ENCODE results near the gene SHISA7. TPM values are rescaled to one million over a fixed set of nuclear protein-coding genes. Genes with fewer than 3 reads are reported as not detected.

SHISA7 gene
- polyA plus RNA-seq, 2 of the 4 experiments (the other 2 are of a cell fraction) = 0.01 TPM; not detected in 1

DNA sequence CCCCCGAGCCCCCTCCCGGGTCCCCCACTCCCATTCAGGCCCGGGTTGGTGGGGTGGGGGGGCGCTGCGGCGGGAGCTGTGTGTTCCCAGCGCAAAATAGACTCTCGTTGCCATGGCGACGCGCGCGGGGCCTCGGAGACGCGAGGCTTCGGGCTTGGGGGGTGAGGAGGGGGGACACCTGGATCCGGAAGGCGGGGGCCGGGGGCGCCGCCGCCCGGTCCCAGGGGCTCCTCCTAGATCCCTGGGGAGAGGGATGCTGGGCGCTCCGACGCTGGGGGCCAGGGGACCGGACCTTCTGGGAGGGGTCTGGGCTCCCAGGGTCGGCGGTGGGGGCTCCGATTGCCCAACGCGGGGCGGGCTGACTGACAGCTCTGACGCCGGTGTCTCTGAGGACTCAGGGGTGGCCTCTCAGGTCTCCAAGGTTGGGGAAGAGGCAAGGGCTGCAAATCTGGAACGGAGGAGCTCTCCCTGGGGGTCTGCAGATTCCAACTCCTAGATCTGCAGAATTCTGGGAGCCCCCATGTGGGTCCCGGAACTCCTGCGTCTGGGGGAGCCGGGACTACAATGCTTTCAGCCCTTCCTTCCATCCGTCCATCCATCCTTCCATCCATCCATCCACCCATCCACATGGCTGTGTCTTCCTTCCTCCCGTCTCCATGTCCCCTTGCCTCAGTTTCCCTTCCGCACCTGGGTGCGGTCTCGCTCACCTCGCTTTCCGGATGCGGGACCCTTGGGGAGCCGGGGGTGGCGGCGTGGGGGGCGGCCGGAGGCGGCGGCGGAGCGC lies 9.1 kb upstream of the SHISA7 start:
- H3K4me3 ChIP-seq = peak overlapping the region; percentile 44

GRCh38 chr19:55451163-55451964 lies 8.3 kb upstream of the SHISA7 start:
- Histone ChIP-seq H3K4me2 (peak overlapping the region; percentile 98), H3K27ac (peak overlapping the region in 1 of 2 experiments; percentile 68; a peak in 3 of 6 replicates), H3K4me1 (peaks cover 32% of the 10 kb centered on the region), H3K9me3 (no peaks in the 10 kb centered on the region), H3K4me3 (peak overlapping the region; percentile 44)
- ChIA-PET POLR2A (no interaction called here), CTCF (interaction anchor here (0.6 to 4.3 kb wide), 6 partner anchors 14 to 346 kb away, joined by 3 to 26 read pairs (median 3); no protein-coding TSS in a partner anchor)
- DNase-seq (ENCODE audit: low read depth in 1 of 2, low spot score in 1 of 2) = no peak
- WGBS (ENCODE audit: missing lambda C conversion rate) = 2% methylated on average over 27 of the region's 80 CpGs
- TF ChIP-seq RFX5 (IDR thresholded peaks at IDR 0.05) (no peak), MAFK (IDR thresholded peaks at IDR 0.05; ENCODE audit: partially characterized antibody) (no peak), HOXB13 (CRISPR knock-in tag; IDR thresholded peaks at IDR 0.05; ENCODE audit: low read depth) (no peak), USF2 (IDR thresholded peaks at IDR 0.05) (no peak), EHMT2 (IDR thresholded peaks at IDR 0.05; ENCODE audit: low read depth) (no peak)
- peak in 1 of 2 experiments; percentile 7; a peak in 1 of 6 replicates for ATAC-seq
- FAIRE-seq = no peak

More for the DNA sequence above, 9.1 kb upstream of the SHISA7 start:
- DNase-seq (ENCODE audit: low read depth in 1 of 2, low spot score in 1 of 2) (no peak), FAIRE-seq (no peak), ATAC-seq (no peak)
- CTCF ChIA-PET = interaction anchor here (0.6 to 4.3 kb wide), 6 partner anchors 11 to 311 kb away, joined by 3 to 26 read pairs (median 7); no protein-coding TSS in a partner anchor
- H3K9me3 ChIP-seq = no peaks in the 10 kb centered on the region
- H3K4me2 ChIP-seq = peak overlapping the region; percentile 98
- TF ChIP-seq MYC (IDR thresholded peaks at IDR 0.05; ENCODE audit: borderline replicate concordance, low read length) = no peak
- no peak for TF ChIP-seq FOSL2 (IDR thresholded peaks at IDR 0.05)
- no peak for TF ChIP-seq FOSL2 (CRISPR knock-in tag; IDR thresholded peaks at IDR 0.05)
- no peak for TF ChIP-seq HOXB5 (CRISPR knock-in tag; IDR thresholded peaks at IDR 0.05)
- no peak for TF ChIP-seq ESRRA (IDR thresholded peaks at IDR 0.05; ENCODE audit: borderline replicate concordance, low read length)
- TF ChIP-seq FOXS1 (CRISPR knock-in tag; IDR thresholded peaks at IDR 0.05) = no peak
- TF ChIP-seq RARB (CRISPR knock-in tag; IDR thresholded peaks at IDR 0.05) = no peak
- TF ChIP-seq E2F6 (IDR thresholded peaks at IDR 0.05; ENCODE audit: borderline replicate concordance, low read depth) = no peak
- no peak for TF ChIP-seq EHF (CRISPR knock-in tag; IDR thresholded peaks at IDR 0.05)
- 70% methylated on average over 23 of the region's 57 CpGs for whole genome bisulfite sequencing (ENCODE audit: missing lambda C conversion rate)
- peaks cover 32% of the 10 kb centered on the region for H3K4me1 ChIP-seq
- peak overlapping the region in 1 of 2 experiments; percentile 68; a peak in 3 of 6 replicates for H3K27ac ChIP-seq
- POLR2A ChIA-PET = interaction anchor here (1.3 to 1.9 kb wide), 2 partner anchors 44 to 45 kb away, joined by 4 to 5 read pairs; partner anchors contain the start of gene UBE2S

DNA sequence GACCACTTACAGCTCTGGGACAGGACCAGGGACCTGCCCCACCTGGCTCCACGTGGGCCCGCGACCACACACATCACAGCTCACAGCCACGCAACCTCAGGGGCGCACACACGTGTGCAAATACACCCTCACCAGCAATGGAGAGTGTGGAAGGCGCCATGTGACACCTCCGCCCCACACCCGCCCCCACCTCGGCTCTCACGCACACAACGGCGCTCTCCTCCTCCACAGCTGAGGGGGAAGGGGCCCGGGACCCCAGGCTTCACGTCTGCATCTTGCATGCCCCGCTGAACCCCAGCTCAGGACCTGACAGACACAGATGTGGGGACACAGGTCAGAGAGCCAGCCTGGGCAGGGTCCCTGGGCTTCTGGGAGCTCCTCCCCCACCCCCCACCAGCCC lies 6.4 kb upstream of the SHISA7 start:
- ChIA-PET POLR2A (no interaction called here), CTCF (interaction anchor here (0.8 to 1.5 kb wide), 5 partner anchors 18 to 158 kb away, joined by 3 to 8 read pairs (median 5); no protein-coding TSS in a partner anchor)
- no peak for DNase-seq (ENCODE audit: low read depth in 1 of 2, low spot score in 1 of 2)
- H3K4me1 ChIP-seq = peaks cover 32% of the 10 kb centered on the region
- WGBS (ENCODE audit: missing lambda C conversion rate) = 75% methylated on average over 10 of the region's 16 CpGs
- no peak overlapping the region for H3K27ac ChIP-seq
- no peaks in the 10 kb centered on the region for H3K9me3 ChIP-seq
- FAIRE-seq = no peak
- H3K4me3 ChIP-seq = no peak overlapping the region
- no peak for ATAC-seq
- H3K4me2 ChIP-seq = no peak overlapping the region
- TF ChIP-seq HES2 (IDR thresholded peaks at IDR 0.05) (no peak), POLR2AphosphoS2 (conservative IDR thresholded peaks at IDR 0.05; ENCODE audit: low read length) (no peak), JUNB (IDR thresholded peaks at IDR 0.05) (no peak), BHLHE40 (IDR thresholded peaks at IDR 0.05; ENCODE audit: low read depth, low read length) (no peak), FOSL2 (IDR thresholded peaks at IDR 0.05) (no peak), FOSL2 (CRISPR knock-in tag; IDR thresholded peaks at IDR 0.05) (no peak), EP300 (IDR thresholded peaks at IDR 0.05) (no peak), RARB (CRISPR knock-in tag; IDR thresholded peaks at IDR 0.05) (no peak), RFX5 (IDR thresholded peaks at IDR 0.05) (no peak), MAZ (IDR thresholded peaks at IDR 0.05; ENCODE audit: borderline replicate concordance, low read depth, low read length) (no peak)
- TF ChIP-seq, protein P1, sequence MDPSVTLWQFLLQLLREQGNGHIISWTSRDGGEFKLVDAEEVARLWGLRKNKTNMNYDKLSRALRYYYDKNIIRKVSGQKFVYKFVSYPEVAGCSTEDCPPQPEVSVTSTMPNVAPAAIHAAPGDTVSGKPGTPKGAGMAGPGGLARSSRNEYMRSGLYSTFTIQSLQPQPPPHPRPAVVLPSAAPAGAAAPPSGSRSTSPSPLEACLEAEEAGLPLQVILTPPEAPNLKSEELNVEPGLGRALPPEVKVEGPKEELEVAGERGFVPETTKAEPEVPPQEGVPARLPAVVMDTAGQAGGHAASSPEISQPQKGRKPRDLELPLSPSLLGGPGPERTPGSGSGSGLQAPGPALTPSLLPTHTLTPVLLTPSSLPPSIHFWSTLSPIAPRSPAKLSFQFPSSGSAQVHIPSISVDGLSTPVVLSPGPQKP (IDR thresholded peaks at IDR 0.05; ENCODE audit: low read depth, low read length) = no peak
- TF ChIP-seq, protein P2, sequence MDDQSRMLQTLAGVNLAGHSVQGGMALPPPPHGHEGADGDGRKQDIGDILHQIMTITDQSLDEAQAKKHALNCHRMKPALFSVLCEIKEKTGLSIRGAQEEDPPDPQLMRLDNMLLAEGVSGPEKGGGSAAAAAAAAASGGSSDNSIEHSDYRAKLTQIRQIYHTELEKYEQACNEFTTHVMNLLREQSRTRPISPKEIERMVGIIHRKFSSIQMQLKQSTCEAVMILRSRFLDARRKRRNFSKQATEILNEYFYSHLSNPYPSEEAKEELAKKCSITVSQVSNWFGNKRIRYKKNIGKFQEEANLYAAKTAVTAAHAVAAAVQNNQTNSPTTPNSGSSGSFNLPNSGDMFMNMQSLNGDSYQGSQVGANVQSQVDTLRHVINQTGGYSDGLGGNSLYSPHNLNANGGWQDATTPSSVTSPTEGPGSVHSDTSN (IDR thresholded peaks at IDR 0.05) = no peak
- TF ChIP-seq, protein P3, sequence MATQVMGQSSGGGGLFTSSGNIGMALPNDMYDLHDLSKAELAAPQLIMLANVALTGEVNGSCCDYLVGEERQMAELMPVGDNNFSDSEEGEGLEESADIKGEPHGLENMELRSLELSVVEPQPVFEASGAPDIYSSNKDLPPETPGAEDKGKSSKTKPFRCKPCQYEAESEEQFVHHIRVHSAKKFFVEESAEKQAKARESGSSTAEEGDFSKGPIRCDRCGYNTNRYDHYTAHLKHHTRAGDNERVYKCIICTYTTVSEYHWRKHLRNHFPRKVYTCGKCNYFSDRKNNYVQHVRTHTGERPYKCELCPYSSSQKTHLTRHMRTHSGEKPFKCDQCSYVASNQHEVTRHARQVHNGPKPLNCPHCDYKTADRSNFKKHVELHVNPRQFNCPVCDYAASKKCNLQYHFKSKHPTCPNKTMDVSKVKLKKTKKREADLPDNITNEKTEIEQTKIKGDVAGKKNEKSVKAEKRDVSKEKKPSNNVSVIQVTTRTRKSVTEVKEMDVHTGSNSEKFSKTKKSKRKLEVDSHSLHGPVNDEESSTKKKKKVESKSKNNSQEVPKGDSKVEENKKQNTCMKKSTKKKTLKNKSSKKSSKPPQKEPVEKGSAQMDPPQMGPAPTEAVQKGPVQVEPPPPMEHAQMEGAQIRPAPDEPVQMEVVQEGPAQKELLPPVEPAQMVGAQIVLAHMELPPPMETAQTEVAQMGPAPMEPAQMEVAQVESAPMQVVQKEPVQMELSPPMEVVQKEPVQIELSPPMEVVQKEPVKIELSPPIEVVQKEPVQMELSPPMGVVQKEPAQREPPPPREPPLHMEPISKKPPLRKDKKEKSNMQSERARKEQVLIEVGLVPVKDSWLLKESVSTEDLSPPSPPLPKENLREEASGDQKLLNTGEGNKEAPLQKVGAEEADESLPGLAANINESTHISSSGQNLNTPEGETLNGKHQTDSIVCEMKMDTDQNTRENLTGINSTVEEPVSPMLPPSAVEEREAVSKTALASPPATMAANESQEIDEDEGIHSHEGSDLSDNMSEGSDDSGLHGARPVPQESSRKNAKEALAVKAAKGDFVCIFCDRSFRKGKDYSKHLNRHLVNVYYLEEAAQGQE (IDR thresholded peaks at IDR 0.05) = no peak
